Subcutaneous adipose tissue (tissue), 4 donors: ENCODE data around the gene PXDC1. TPM values are rescaled to one million over a fixed set of nuclear protein-coding genes. Genes with fewer than 3 reads are reported as not detected.

Source experiments
- total RNA-seq, 4 donors: library from RNA; depleted of rRNA; stranded (reverse); fragments of >200 nt; gene quantifications; one replicate each; pipeline ENCODE4 v1.1.0, GENCODE V29; 2016
- TF ChIP-seq, protein P1 (sequence below): fragments of 450-650 bp; IDR thresholded peaks from one replicate; pipeline ENCODE4 v1.5.1; 2016; ENCODE audit warnings: low read depth, mild to moderate bottlenecking, control low read depth, antibody characterized with exemption, moderate library complexity

PXDC1 gene
- total RNA-seq, 4 donors from 2014 or later: 84.6 to 138 (median 121) TPM

DNA sequence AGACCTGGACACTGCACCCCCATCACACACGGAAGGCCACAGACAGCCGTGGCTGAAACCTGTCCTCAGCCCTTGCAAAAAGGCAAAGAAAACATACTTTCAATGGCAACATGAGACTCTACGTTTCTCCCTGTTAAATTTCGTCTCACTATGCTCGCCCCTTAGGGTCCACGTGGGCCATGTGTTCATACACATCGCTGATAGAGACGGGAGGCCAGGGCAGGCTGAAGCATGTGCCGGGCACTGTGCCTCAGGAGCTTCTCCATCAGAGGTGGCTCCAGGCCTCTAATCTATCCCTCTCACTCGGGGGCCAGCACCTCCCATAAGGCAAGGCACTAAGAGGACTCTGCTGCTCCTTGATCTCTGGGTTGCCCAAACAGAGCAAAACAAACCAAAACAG is 17.5 kb downstream of the PXDC1 start:
- TF ChIP-seq, protein P1, sequence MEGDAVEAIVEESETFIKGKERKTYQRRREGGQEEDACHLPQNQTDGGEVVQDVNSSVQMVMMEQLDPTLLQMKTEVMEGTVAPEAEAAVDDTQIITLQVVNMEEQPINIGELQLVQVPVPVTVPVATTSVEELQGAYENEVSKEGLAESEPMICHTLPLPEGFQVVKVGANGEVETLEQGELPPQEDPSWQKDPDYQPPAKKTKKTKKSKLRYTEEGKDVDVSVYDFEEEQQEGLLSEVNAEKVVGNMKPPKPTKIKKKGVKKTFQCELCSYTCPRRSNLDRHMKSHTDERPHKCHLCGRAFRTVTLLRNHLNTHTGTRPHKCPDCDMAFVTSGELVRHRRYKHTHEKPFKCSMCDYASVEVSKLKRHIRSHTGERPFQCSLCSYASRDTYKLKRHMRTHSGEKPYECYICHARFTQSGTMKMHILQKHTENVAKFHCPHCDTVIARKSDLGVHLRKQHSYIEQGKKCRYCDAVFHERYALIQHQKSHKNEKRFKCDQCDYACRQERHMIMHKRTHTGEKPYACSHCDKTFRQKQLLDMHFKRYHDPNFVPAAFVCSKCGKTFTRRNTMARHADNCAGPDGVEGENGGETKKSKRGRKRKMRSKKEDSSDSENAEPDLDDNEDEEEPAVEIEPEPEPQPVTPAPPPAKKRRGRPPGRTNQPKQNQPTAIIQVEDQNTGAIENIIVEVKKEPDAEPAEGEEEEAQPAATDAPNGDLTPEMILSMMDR: no peak

DNA sequence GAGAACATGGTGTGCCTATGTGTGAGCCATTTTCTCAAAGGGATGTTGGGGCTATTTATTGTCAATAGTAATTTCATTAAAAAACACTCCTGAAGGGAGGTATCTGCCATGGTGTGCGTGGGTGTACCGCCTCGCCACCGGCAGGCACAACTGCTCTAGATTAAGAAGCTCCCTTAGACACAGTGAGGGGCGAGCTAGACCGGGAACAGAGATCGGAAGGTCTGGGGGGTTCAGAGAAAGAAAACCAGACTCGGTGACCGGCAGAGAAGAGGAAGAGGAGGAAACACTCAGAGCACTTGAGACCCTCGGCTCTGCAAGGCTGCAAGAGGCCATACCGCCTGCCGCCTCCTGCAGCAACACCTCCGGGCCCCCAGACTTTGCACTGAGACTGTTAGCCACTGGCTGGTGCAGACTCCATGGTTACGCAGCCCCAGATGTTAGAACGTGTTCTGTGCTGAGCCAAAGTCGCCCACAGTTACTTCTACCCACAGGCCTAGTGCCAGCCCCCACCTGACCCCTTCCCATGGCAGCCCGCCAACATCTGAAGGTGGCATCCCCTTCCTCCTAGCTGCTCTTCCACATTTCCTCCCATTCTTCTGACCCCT is 18.1 kb downstream of the PXDC1 start:
- TF ChIP-seq, protein P1: no peak

DNA sequence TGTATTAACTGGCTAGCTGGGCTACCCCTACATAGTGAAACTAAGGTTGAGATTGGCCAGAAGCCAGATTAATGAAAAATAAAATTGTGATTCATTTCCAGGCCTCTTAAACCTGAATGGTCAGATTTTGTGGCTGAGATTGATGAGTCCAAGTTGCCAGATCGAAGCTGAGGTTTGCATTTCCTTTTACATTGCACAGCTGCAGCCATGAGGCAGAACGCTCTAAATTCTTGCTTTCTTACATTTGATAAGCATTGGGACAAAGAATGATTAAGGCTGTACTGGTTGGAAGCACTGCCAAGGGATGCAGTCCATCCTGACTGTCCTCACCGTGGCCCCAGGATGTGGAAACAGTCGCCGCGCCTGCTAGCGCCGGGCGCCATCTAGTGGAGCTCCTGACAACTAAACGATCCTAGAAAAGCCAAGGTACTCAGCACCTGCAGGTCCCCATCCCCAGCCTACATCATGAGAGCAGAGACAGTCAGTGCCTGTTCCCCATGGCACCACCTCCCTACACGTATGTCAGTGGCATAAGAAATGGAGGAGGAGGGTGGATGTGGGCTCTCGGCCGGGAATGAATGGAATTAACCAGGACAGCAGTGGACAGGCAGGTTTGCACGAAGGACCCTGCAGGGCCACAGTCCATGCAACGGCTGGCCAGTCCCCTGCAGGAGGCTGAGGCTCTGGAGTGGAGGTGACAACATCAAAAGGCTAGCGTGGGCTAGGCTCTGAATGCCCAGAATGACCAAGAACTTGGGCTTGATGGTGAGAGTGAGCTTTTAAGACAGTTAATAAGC is 19.0 kb downstream of the PXDC1 start:
- TF ChIP-seq, protein P1: no peak

DNA sequence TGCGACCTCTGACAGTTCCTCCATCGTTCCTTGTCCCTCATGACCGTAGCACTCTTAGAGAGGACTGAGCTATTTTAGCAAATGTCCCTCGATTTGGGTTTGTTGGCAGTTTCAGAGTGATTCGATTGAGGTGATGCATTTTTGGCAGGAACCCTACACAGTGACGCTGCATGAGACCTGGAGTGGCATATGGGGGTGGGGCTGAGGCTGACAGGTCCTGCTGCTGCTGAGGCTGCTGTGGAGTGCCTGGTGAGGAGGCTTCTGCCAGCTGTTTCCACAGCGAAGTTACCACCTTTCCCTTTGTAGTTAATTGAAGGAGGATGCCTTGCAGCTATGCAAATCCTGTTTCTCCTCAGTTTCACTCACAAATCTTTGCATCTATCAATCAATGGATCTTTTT is 19.8 kb downstream of the PXDC1 start:
- TF ChIP-seq, protein P1: no peak

DNA sequence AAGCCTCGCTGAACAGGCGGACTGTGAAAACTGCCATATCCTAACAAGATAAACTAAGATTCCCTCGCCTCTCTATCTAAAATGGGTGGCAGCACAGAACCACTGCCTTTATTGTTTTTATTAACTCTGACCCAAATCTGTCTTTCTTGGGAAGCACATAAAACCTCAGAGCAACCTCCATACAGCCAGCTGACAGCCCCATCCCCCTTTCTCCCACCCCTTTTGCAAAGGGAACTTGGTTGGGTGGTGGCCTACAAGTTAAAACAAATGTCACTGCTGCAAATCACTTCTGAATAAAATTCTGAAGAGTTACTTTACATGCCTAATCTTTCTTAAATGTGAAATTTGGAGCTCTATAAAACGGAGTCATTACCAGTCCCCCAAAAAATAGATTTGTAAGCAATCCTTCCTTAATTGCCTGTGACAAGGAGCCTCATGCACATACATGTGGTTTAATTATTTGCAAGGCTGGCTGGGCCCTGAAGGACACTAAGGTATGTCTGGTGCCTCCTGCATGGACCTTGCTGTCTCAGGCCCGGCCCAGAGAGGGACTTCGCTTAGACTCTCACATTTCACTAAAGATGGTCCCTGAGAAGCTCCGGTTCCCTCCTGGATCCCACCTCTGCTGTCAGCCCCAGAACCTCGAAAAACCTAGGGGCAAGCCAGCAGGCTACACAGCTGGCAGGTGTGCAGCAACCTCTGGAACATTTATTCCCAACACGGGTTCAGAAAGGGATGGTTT is 21.7 kb downstream of the PXDC1 start:
- TF ChIP-seq, protein P1: no peak

DNA sequence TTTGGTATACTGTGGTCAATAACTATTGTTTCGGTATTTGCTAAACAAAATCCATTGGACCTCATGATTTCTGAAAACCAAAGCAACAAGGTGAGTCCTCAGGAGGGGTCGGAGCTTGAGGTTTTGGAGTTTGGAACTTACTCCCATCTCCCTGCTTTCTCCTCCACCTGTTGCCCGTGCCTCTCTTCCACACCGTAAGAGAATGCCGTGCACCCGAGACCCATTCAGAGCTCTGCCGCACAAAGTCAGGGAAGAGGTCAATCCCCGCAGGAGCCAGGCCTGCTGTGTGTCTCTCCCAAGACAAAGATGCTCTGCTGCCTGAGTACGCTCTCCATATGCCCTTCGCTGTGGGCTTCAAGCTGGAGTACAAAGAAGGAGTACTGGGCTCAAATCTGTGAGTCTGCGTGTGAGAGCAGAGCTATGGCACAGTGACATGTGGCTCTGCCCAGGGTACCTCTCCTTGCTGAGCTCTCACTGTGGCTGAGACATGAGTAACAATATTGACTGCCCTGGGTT is 23.9 kb downstream of the PXDC1 start:
- TF ChIP-seq, protein P1: no peak

DNA sequence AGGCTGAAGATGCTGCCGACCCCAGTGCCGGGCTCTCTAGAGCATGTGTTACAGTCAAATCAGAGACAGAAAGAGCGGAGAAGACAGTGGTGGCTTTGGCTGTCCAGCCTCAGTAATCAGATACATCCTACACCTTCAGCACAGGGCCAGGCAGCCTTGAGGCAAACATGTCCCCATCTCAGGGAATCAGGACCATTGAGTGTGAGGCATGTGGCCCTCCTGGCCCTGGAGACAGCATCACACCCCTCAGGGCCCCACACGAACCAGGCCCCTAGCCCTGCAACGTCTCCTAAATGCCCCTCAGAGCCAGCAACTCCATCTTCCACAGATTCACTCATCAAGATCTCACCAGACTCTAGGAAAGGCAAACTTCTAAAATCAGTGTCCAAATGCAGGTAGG is 24.5 kb downstream of the PXDC1 start:
- TF ChIP-seq, protein P1: no peak
